A204.1 (cell line): ENCODE results near the gene CDC42BPB.

ENCODE experiments used
- FAIRE-seq: peaks from 2 replicates; lab custom pipeline; 2012; peaks lifted over from hg19 to GRCh38; lab: Jason Lieb, UNC

The CDC42BPB gene

GRCh38 chr14:103094406-103095209 is 37.3 kb upstream of the CDC42BPB start, which contains the start of gene EXOC3L4:
Gene EXOC3L4 (plus strand): TSS chr14:103094725. CDS start chr14:103100220, 5,495 bp downstream.
- FAIRE-seq = no peak

GRCh38 chr14:103093856-103094405 is 36.6 kb upstream of the CDC42BPB start:
- FAIRE-seq = no peak

GRCh38 chr14:103091883-103092222 is 34.5 kb upstream of the CDC42BPB start:
- no peak for FAIRE-seq

GRCh38 chr14:103091041-103091882 is 33.9 kb upstream of the CDC42BPB start:
- FAIRE-seq = no peak

- no peak for FAIRE-seq
Observed at GRCh38 chr14:103090481-103091020, 33.2 kb upstream of the CDC42BPB start.

- FAIRE-seq = no peak
Observed at GRCh38 chr14:103089386-103090335, 32.3 kb upstream of the CDC42BPB start.

- FAIRE-seq = no peak
Observed at GRCh38 chr14:103088921-103089320, 31.6 kb upstream of the CDC42BPB start.

GRCh38 chr14:103087343-103087835 is 30.0 kb upstream of the CDC42BPB start:
- FAIRE-seq = no peak

GRCh38 chr14:103086771-103087342 is 29.5 kb upstream of the CDC42BPB start:
- no peak for FAIRE-seq

GRCh38 chr14:103085106-103086091 is 28.1 kb upstream of the CDC42BPB start:
- no peak for FAIRE-seq

GRCh38 chr14:103084021-103084919 is 26.9 kb upstream of the CDC42BPB start, which contains the start of gene LBHD2:
Gene LBHD2 (plus strand): TSS chr14:103084210. CDS start chr14:103086013, 1,803 bp downstream.
- no peak for FAIRE-seq

GRCh38 chr14:103081951-103082350 is 24.6 kb upstream of the CDC42BPB start:
- FAIRE-seq = no peak

GRCh38 chr14:103078860-103079587 is 21.7 kb upstream of the CDC42BPB start:
- no peak for FAIRE-seq

- FAIRE-seq = no peak
Observed at GRCh38 chr14:103078420-103078749, 21.0 kb upstream of the CDC42BPB start.

- FAIRE-seq = no peak
Observed at GRCh38 chr14:103074729-103075367, 17.5 kb upstream of the CDC42BPB start.

- no peak for FAIRE-seq
Observed at GRCh38 chr14:103073876-103074728, 16.8 kb upstream of the CDC42BPB start.
